ENCODE measurements around the gene CD109. TPM values are rescaled to one million over a fixed set of nuclear protein-coding genes. Genes with fewer than 3 reads are reported as not detected.
A peak's percentile ranks its signal among the peaks of the same experiment; 100 is the strongest.

Gene CD109
- total RNA-seq, 1 donor from 2014 or later: 1.5 TPM

DNA sequence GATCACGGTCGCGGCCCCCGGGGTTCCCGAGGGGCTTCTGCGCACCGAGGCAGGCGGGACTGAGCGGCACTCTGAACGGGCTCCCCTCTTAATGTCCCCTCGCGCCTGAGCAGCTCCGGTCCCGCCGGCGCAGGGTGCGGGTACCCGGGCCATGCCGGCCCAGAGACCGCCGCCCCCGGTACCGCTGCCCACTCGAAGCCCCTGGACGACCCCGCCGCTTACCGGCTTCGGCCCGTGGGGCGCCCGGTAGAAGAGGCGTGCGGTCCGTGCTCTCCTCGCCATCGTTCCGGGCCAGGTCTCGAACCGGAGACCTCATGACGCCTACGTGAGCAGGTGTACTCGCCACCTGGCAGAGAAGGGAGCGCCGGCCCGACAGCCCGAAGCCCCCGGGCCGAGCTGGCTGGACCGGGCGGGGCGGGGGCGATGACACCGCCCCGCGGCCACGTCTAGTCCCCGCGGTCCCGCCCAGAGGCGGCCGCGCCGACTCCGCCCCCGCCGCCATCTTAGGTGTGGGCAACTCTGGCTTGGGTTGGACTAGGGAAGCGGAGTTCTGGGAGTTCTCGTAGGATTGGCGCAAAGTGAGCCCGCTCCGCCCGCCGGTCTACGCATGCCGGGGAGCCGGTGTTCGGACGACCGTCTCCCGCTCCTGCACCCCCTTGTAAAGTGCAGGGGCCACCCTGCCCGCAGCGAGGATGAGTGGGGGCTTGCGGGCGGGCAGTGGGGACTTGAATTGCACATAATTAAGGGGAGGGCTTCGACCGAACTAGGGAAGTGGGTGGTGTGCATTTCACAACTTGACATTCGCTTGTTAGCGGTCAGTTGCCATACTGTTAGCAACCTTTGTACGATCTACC, 42.2 kb upstream of the CD109 start, which contains the start of gene SLC17A5:
Gene SLC17A5, minus strand, starts transcription at position 422 of the 854 bp plus-strand sequence. Its CDS starts 106 bp downstream, at position 316.
- Mint-ChIP-seq H3K27me3 (no peaks in the 10 kb centered on the region), H3K9me3 (no peaks in the 10 kb centered on the region), H3K4me1 (ENCODE audit: unreplicated experiment) (peaks cover 4% of the 10 kb centered on the region), H3K36me3 (peaks cover 4% of the 10 kb centered on the region), H3K4me3 (peak within 1 kb of the TSS; percentile 97), H3K27ac (peak within 1 kb of the TSS; percentile 96)
- TF ChIP-seq, protein P1, sequence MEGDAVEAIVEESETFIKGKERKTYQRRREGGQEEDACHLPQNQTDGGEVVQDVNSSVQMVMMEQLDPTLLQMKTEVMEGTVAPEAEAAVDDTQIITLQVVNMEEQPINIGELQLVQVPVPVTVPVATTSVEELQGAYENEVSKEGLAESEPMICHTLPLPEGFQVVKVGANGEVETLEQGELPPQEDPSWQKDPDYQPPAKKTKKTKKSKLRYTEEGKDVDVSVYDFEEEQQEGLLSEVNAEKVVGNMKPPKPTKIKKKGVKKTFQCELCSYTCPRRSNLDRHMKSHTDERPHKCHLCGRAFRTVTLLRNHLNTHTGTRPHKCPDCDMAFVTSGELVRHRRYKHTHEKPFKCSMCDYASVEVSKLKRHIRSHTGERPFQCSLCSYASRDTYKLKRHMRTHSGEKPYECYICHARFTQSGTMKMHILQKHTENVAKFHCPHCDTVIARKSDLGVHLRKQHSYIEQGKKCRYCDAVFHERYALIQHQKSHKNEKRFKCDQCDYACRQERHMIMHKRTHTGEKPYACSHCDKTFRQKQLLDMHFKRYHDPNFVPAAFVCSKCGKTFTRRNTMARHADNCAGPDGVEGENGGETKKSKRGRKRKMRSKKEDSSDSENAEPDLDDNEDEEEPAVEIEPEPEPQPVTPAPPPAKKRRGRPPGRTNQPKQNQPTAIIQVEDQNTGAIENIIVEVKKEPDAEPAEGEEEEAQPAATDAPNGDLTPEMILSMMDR (conservative IDR thresholded peaks at IDR 0.05): peak; percentile 21
- DNase-seq (ENCODE audit: extremely low spot score, unreplicated experiment): peak; percentile 88

DNA sequence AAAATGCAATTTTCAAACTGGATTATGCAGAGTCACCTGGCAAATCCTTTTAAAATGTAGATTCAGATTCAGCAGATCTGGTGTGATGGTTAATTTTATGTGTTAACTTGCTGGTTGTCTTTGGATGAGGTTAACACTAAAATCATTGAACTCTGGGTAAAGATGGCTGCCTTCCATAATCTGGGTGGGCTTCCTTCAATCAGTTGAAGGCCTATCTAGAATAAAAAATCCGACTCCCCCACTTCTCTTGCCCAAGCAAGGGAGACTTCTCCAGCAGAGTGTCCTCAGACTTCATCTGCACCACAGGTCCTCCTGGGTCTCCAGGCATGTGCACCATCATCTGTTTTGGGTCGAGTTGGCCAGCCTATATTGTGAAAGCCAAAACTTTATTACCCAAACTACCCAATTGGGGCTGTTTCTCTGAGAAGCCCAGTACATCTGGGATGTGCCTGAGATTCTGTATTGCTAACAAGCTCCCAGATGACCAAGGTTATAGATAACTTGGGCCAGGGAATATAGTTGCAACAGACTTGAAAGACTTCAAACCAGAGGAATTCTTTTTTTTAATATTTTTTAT, 40.6 kb upstream of the CD109 start:
- no peaks in the 10 kb centered on the region for H3K36me3 Mint-ChIP-seq
- peaks cover 4% of the 10 kb centered on the region for H3K4me1 Mint-ChIP-seq (ENCODE audit: unreplicated experiment)
- peak overlapping the region; percentile 72 for H3K4me3 Mint-ChIP-seq
- DNase-seq (ENCODE audit: extremely low spot score, unreplicated experiment): no peak
- TF ChIP-seq, protein P1 (conservative IDR thresholded peaks at IDR 0.05): no peak
- peak overlapping the region; percentile 74 for H3K27ac Mint-ChIP-seq
- H3K9me3 Mint-ChIP-seq: no peaks in the 10 kb centered on the region
- no peaks in the 10 kb centered on the region for H3K27me3 Mint-ChIP-seq

DNA sequence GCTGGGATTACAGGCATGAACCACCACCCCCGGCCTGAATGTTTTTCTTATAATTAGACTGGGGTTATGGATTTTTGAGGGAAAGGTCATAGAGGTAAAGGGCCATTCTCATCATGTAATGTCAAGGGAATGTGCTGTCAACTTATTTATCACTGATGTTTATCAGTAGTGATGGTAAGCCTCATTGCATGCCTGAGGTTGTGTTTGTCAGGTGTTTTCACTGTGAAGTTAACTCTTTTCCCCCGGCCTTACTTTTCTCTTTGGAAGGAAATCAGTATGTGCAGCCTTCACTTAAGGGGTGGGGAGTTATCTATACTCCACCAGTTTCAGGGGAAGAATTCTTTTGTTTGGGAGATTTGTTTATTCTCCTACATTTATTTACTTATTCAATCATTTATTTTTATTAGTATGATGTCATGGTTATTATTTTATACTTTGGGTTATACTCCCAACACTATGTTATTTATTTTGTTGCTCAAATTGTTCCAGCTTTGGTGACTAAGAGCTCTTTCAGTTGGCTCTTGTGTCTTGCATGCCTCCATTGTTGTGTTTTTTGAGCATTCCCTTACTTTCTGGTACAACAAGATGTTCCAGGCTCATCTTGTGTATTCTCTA, 39.4 kb upstream of the CD109 start:
- Mint-ChIP-seq H3K4me1 (ENCODE audit: unreplicated experiment) (peaks cover 4% of the 10 kb centered on the region), H3K36me3 (no peaks in the 10 kb centered on the region), H3K27me3 (no peaks in the 10 kb centered on the region), H3K4me3 (no peak overlapping the region), H3K27ac (peak overlapping the region; percentile 77), H3K9me3 (no peaks in the 10 kb centered on the region)
- TF ChIP-seq, protein P1 (conservative IDR thresholded peaks at IDR 0.05): no peak
- DNase-seq (ENCODE audit: extremely low spot score, unreplicated experiment): no peak

DNA sequence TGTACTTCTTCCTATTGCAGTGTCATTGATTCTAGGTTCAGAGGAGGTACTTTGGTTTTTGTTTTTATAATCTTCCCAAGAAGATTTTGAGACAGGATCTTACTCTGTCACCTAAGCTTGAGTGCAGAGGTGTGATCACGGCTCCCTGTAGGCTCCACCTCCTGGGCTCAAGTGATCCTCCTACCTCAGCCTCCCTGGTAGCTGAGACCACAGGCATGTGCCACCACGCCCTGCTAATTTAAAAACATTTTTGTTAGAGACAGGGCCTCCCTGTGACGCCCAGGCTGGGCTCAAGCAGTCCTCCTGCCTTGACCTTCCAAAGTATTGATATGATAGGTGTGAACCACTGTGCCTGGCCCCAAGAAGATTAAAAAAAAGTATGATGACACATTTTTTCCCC, 38.8 kb upstream of the CD109 start:
- H3K9me3 Mint-ChIP-seq: no peaks in the 10 kb centered on the region
- H3K27me3 Mint-ChIP-seq: no peaks in the 10 kb centered on the region
- H3K4me3 Mint-ChIP-seq: no peak overlapping the region
- TF ChIP-seq, protein P1 (conservative IDR thresholded peaks at IDR 0.05): no peak
- peaks cover 4% of the 10 kb centered on the region for H3K4me1 Mint-ChIP-seq (ENCODE audit: unreplicated experiment)
- peak overlapping the region; percentile 77 for H3K27ac Mint-ChIP-seq
- no peak for DNase-seq (ENCODE audit: extremely low spot score, unreplicated experiment)
- H3K36me3 Mint-ChIP-seq: no peaks in the 10 kb centered on the region

DNA sequence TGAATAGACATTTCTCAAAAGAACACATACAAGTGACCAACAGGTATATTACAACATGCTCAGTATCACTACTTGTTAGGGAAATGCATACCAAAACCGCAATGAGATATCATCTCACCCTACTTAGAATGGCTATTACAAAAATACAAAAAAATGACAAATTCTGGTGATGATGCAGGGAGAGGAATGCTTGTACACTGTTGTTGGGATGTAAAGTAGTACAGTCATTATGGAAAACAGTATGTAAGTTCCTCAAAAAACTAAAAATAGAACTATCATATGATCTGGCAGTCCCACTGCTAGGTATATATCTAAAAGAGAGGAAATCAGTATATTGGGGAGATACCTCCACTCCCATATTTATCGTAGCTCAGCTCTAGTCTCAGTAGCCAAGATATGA, 31.3 kb upstream of the CD109 start:
- no peaks in the 10 kb centered on the region for H3K27me3 Mint-ChIP-seq
- TF ChIP-seq, protein P1 (conservative IDR thresholded peaks at IDR 0.05): no peak
- no peaks in the 10 kb centered on the region for H3K9me3 Mint-ChIP-seq
- H3K27ac Mint-ChIP-seq: no peak overlapping the region
- H3K4me1 Mint-ChIP-seq (ENCODE audit: unreplicated experiment): no peaks in the 10 kb centered on the region
- H3K36me3 Mint-ChIP-seq: no peaks in the 10 kb centered on the region
- no peak overlapping the region for H3K4me3 Mint-ChIP-seq
- no peak for DNase-seq (ENCODE audit: extremely low spot score, unreplicated experiment)

All from type B pancreatic cell (in vitro differentiated cells).